Activated CD4-positive, alpha-beta T cell treated with anti-CD3 and anti-CD28 coated beads, Interleukin-2, amount 10 ng/mL, durations not matched to agents 24 days and 14 days (primary cell): ENCODE results near the gene SUCLG1. TPM values are rescaled to one million over a fixed set of nuclear protein-coding genes. Genes with fewer than 3 reads are reported as not detected.

Experiments used
- DNase-seq: peaks from one replicate; pipeline ENCODE4 v3.0.0; 2022
- H3K27ac Mint-ChIP-seq: one replicate; pipeline ENCODE4 v1.8.0; 2022; ENCODE audit warnings: mild to moderate bottlenecking, mixed read lengths
- H3K27me3 Mint-ChIP-seq: one replicate; pipeline ENCODE4 v1.8.0; 2022; ENCODE audit warnings: mixed read lengths
- H3K36me3 Mint-ChIP-seq: one replicate; pipeline ENCODE4 v1.8.0; 2022; ENCODE audit warnings: low read depth, mild to moderate bottlenecking, mixed read lengths
- H3K4me1 Mint-ChIP-seq: one replicate; pipeline ENCODE4 v1.8.0; 2021; ENCODE audit warnings: mixed read lengths
- H3K4me3 Mint-ChIP-seq: one replicate; pipeline ENCODE4 v1.8.0; 2022; ENCODE audit warnings: mild to moderate bottlenecking, moderate library complexity, mixed read lengths
- H3K9me3 Mint-ChIP-seq: one replicate; pipeline ENCODE4 v1.8.0; 2021; ENCODE audit warnings: mixed read lengths
- intact Hi-C: fragments of 100-400 bp; cut with micrococcal nuclease; formaldehyde crosslinking; loops from one replicate; pipeline ENCODE4 v1.15.1; 2023
- total RNA-seq: library from RNA; stranded (reverse); gene quantifications from 2 replicates; pipeline ENCODE4 v1.2.3, GENCODE V29; 2022

SUCLG1 gene
- total RNA-seq, 1 donor from 2014 or later: 72.6 TPM

- H3K4me1 Mint-ChIP-seq: no peaks in the 10 kb centered on the region
- H3K27me3 Mint-ChIP-seq: peaks cover 44% of the 10 kb centered on the region
- DNase-seq: no peak
- no peak overlapping the region for H3K4me3 Mint-ChIP-seq
- H3K9me3 Mint-ChIP-seq: no peaks in the 10 kb centered on the region
- intact Hi-C loops: no loop called here
- no peaks in the 10 kb centered on the region for H3K36me3 Mint-ChIP-seq
- H3K27ac Mint-ChIP-seq: no peak overlapping the region
These were observed 72.6 kb downstream of the SUCLG1 start for GRCh38 chr2:84386336-84387040.

GRCh38 chr2:84383271-84383670, 75.8 kb downstream of the SUCLG1 start:
- no peak overlapping the region for H3K4me3 Mint-ChIP-seq
- H3K9me3 Mint-ChIP-seq: no peaks in the 10 kb centered on the region
- H3K4me1 Mint-ChIP-seq: no peaks in the 10 kb centered on the region
- intact Hi-C loops: no loop called here
- DNase-seq: no peak
- peaks cover 42% of the 10 kb centered on the region for H3K27me3 Mint-ChIP-seq
- no peak overlapping the region for H3K27ac Mint-ChIP-seq
- H3K36me3 Mint-ChIP-seq: no peaks in the 10 kb centered on the region

- Mint-ChIP-seq H3K36me3 (no peaks in the 10 kb centered on the region), H3K9me3 (no peaks in the 10 kb centered on the region), H3K4me1 (no peaks in the 10 kb centered on the region), H3K27ac (no peak overlapping the region), H3K4me3 (no peak overlapping the region), H3K27me3 (peaks cover 30% of the 10 kb centered on the region)
- intact Hi-C loops: no loop called here
- DNase-seq: no peak
These were observed 78.2 kb downstream of the SUCLG1 start for GRCh38 chr2:84380875-84381274.

GRCh38 chr2:84378960-84379359, 80.1 kb downstream of the SUCLG1 start:
- DNase-seq: no peak
- intact Hi-C loops: no loop called here
- Mint-ChIP-seq H3K9me3 (no peaks in the 10 kb centered on the region), H3K4me3 (no peak overlapping the region), H3K27me3 (peaks cover 16% of the 10 kb centered on the region), H3K4me1 (no peaks in the 10 kb centered on the region), H3K36me3 (no peaks in the 10 kb centered on the region), H3K27ac (no peak overlapping the region)

- H3K4me3 Mint-ChIP-seq: no peak overlapping the region
- no peak for DNase-seq
- H3K27ac Mint-ChIP-seq: no peak overlapping the region
- intact Hi-C loops: no loop called here
- no peaks in the 10 kb centered on the region for H3K4me1 Mint-ChIP-seq
- no peaks in the 10 kb centered on the region for H3K27me3 Mint-ChIP-seq
- H3K36me3 Mint-ChIP-seq: no peaks in the 10 kb centered on the region
- H3K9me3 Mint-ChIP-seq: no peaks in the 10 kb centered on the region
These were observed 84.1 kb downstream of the SUCLG1 start for GRCh38 chr2:84375020-84375419.

GRCh38 chr2:84373866-84374265, 85.2 kb downstream of the SUCLG1 start:
- no peak overlapping the region for H3K27ac Mint-ChIP-seq
- intact Hi-C loops: no loop called here
- no peaks in the 10 kb centered on the region for H3K36me3 Mint-ChIP-seq
- no peaks in the 10 kb centered on the region for H3K27me3 Mint-ChIP-seq
- no peak overlapping the region for H3K4me3 Mint-ChIP-seq
- no peaks in the 10 kb centered on the region for H3K4me1 Mint-ChIP-seq
- no peak for DNase-seq
- no peaks in the 10 kb centered on the region for H3K9me3 Mint-ChIP-seq

Other genes with a start within 250 kb of the SUCLG1 start
- gene DNAH6, start 57.2 kb upstream of the SUCLG1 start, total RNA-seq: 0.17 and 0.23 TPM in 2 replicates